Myocyte (in vitro differentiated cells): Measurements from ENCODE around the gene PNPT1. TPM values are rescaled to one million over a fixed set of nuclear protein-coding genes. Genes with fewer than 3 reads are reported as not detected.
"Not testable (repeated sequence)": the region's sequence is repeated elsewhere in the genome, so short reads cannot be mapped to it uniquely, and the experiment has no call there.

Experiments used
- DNase-seq: peaks from one replicate; pipeline ENCODE4 v3.0.0-alpha.2; 2012; ENCODE audit warnings: low read depth
- polyA plus RNA-seq: library from polyadenylated mRNA; unstranded; fragments of >200 nt; gene quantifications from one replicate; pipeline ENCODE4 v1.2.1, GENCODE V29; 2012; ENCODE audit warnings: missing spikeins
- total RNA-seq: library from RNA; depleted of rRNA; stranded (reverse); fragments of >200 nt; gene quantifications from 2 replicates; pipeline ENCODE4 v1.2.3, GENCODE V29; 2014

The PNPT1 gene
- 25.0 and 25.2 TPM in 2 replicates for total RNA-seq
- polyA plus RNA-seq = 12.5 TPM

GRCh38 chr2:55693181-55694125, at the start of gene PNPT1:
Gene PNPT1 (minus strand): TSS chr2:55693844. CDS start chr2:55693823, 21 bp downstream.
- peak; percentile 96 for DNase-seq

- DNase-seq = no peak
Observed at GRCh38 chr2:55742996-55743395, 49.4 kb upstream of the PNPT1 start.

GRCh38 chr2:55736019-55736536, 42.4 kb upstream of the PNPT1 start:
- not testable (repeated sequence) for DNase-seq

GRCh38 chr2:55734726-55735125, 41.1 kb upstream of the PNPT1 start:
- DNase-seq = no peak

GRCh38 chr2:55733335-55733734, 39.7 kb upstream of the PNPT1 start:
- no peak for DNase-seq

GRCh38 chr2:55732854-55733253, 39.2 kb upstream of the PNPT1 start:
- peak; percentile 6 for DNase-seq

- DNase-seq = no peak
Observed at GRCh38 chr2:55729136-55729685, 35.6 kb upstream of the PNPT1 start.

GRCh38 chr2:55721596-55722215, 28.1 kb upstream of the PNPT1 start:
- DNase-seq = no peak

- no peak for DNase-seq
Observed at GRCh38 chr2:55720417-55720816, 26.8 kb upstream of the PNPT1 start.

GRCh38 chr2:55719852-55720251, 26.2 kb upstream of the PNPT1 start:
- DNase-seq = no peak

GRCh38 chr2:55718165-55719008, 24.7 kb upstream of the PNPT1 start:
- DNase-seq = peak; percentile 82

GRCh38 chr2:55715626-55716025, 22.0 kb upstream of the PNPT1 start:
- DNase-seq = no peak

- DNase-seq = not testable (repeated sequence)
Observed at GRCh38 chr2:55715178-55715577, 21.5 kb upstream of the PNPT1 start.

- DNase-seq = no peak
Observed at GRCh38 chr2:55712477-55713060, 18.9 kb upstream of the PNPT1 start.

GRCh38 chr2:55710025-55710424, 16.4 kb upstream of the PNPT1 start:
- no peak for DNase-seq

- no peak for DNase-seq
Observed at GRCh38 chr2:55707751-55708150, 14.1 kb upstream of the PNPT1 start.

- not testable (repeated sequence) for DNase-seq
Observed at GRCh38 chr2:55706258-55706657, 12.6 kb upstream of the PNPT1 start.

GRCh38 chr2:55705027-55705653, 11.5 kb upstream of the PNPT1 start:
- no peak for DNase-seq

GRCh38 chr2:55703350-55703749, 9.7 kb upstream of the PNPT1 start:
- DNase-seq = no peak

GRCh38 chr2:55692740-55693139, 904 bp downstream of the PNPT1 start:
- not testable (repeated sequence) for DNase-seq
